Measurements from ENCODE around the gene LEKR1.
"Not testable (repeated sequence)": the region's sequence is repeated elsewhere in the genome, so short reads cannot be mapped to it uniquely, and the experiment has no call there.

LEKR1 gene

GRCh38 chr3:156897851-156898250 is 71.7 kb downstream of the LEKR1 start:
- DNase-seq (ENCODE audit: extremely low read depth in 1 of 2, low read depth in 1 of 2), result not testable (repeated sequence)

GRCh38 chr3:156898296-156898880 is 72.2 kb downstream of the LEKR1 start:
- DNase-seq (ENCODE audit: extremely low read depth in 1 of 2, low read depth in 1 of 2), result no peak

GRCh38 chr3:156899951-156900350 is 73.8 kb downstream of the LEKR1 start:
- DNase-seq (ENCODE audit: extremely low read depth in 1 of 2, low read depth in 1 of 2), result no peak

GRCh38 chr3:156902916-156903315 is 76.8 kb downstream of the LEKR1 start:
- DNase-seq (ENCODE audit: extremely low read depth in 1 of 2, low read depth in 1 of 2), result no peak

- DNase-seq (ENCODE audit: extremely low read depth in 1 of 2, low read depth in 1 of 2), result no peak
Measured at GRCh38 chr3:156906275-156906674, 80.1 kb downstream of the LEKR1 start.

- no peak for DNase-seq (ENCODE audit: extremely low read depth in 1 of 2, low read depth in 1 of 2)
Measured at GRCh38 chr3:156908398-156908797, 82.2 kb downstream of the LEKR1 start.

GRCh38 chr3:156910022-156910421 is 83.9 kb downstream of the LEKR1 start:
- DNase-seq (ENCODE audit: extremely low read depth in 1 of 2, low read depth in 1 of 2), result no peak

GRCh38 chr3:156910831-156911230 is 84.7 kb downstream of the LEKR1 start:
- DNase-seq (ENCODE audit: extremely low read depth in 1 of 2, low read depth in 1 of 2), result not testable (repeated sequence)

GRCh38 chr3:156914300-156914699 is 88.1 kb downstream of the LEKR1 start:
- not testable (repeated sequence) for DNase-seq (ENCODE audit: extremely low read depth in 1 of 2, low read depth in 1 of 2)

GRCh38 chr3:156915372-156915771 is 89.2 kb downstream of the LEKR1 start:
- no peak for DNase-seq (ENCODE audit: extremely low read depth in 1 of 2, low read depth in 1 of 2)

GRCh38 chr3:156918746-156919145 is 92.6 kb downstream of the LEKR1 start:
- DNase-seq (ENCODE audit: extremely low read depth in 1 of 2, low read depth in 1 of 2), result no peak

GRCh38 chr3:156919818-156920217 is 93.7 kb downstream of the LEKR1 start:
- no peak for DNase-seq (ENCODE audit: extremely low read depth in 1 of 2, low read depth in 1 of 2)

- no peak for DNase-seq (ENCODE audit: extremely low read depth in 1 of 2, low read depth in 1 of 2)
Measured at GRCh38 chr3:156920399-156920798, 94.2 kb downstream of the LEKR1 start.

- no peak for DNase-seq (ENCODE audit: extremely low read depth in 1 of 2, low read depth in 1 of 2)
Measured at GRCh38 chr3:156923349-156923748, 97.2 kb downstream of the LEKR1 start.

- DNase-seq (ENCODE audit: extremely low read depth in 1 of 2, low read depth in 1 of 2), result no peak
Measured at GRCh38 chr3:156938724-156939123, 112.6 kb downstream of the LEKR1 start.

GRCh38 chr3:156939315-156939714 is 113.2 kb downstream of the LEKR1 start:
- DNase-seq (ENCODE audit: extremely low read depth in 1 of 2, low read depth in 1 of 2), result no peak

GRCh38 chr3:156941311-156941710 is 115.2 kb downstream of the LEKR1 start:
- no peak for DNase-seq (ENCODE audit: extremely low read depth in 1 of 2, low read depth in 1 of 2)

- no peak for DNase-seq (ENCODE audit: extremely low read depth in 1 of 2, low read depth in 1 of 2)
Measured at GRCh38 chr3:156948402-156949210, 122.5 kb downstream of the LEKR1 start.

GRCh38 chr3:156952011-156952410 is 125.9 kb downstream of the LEKR1 start:
- DNase-seq (ENCODE audit: extremely low read depth in 1 of 2, low read depth in 1 of 2), result no peak

- no peak for DNase-seq (ENCODE audit: extremely low read depth in 1 of 2, low read depth in 1 of 2)
Measured at GRCh38 chr3:156957715-156958114, 131.6 kb downstream of the LEKR1 start.

- DNase-seq (ENCODE audit: extremely low read depth in 1 of 2, low read depth in 1 of 2), result no peak
Measured at GRCh38 chr3:156963096-156963495, 136.9 kb downstream of the LEKR1 start.

GRCh38 chr3:156964577-156964976 is 138.4 kb downstream of the LEKR1 start:
- DNase-seq (ENCODE audit: extremely low read depth in 1 of 2, low read depth in 1 of 2), result no peak
